Ovary (tissue), 9 donors: Measurements from ENCODE around the gene TLE4. TPM values are rescaled to one million over a fixed set of nuclear protein-coding genes. Genes with fewer than 3 reads are reported as not detected.
"Not testable (repeated sequence)": the region's sequence is repeated elsewhere in the genome, so short reads cannot be mapped to it uniquely, and the experiment has no call there.

Experiments
- DNase-seq, 5 donors: peaks; one replicate each; pipeline ENCODE4 v3.0.0-alpha.2; 2019 to 2020
- H3K27ac ChIP-seq, 2 donors: fragments of 200-600 bp; one replicate each; pipeline versions ENCODE4 v1.5.1 to v1.8.0; 2019 to 2022
- H3K27me3 ChIP-seq: fragments of 200-600 bp; one replicate; pipeline ENCODE4 v1.8.0; 2022
- H3K36me3 ChIP-seq: fragments of 200-600 bp; sonication (generic); one replicate; pipeline ENCODE4 v1.5.1; 2019
- H3K4me1 ChIP-seq: one replicate; pipeline ENCODE4 v1.8.1; 2013; ENCODE audit warnings: mild to moderate bottlenecking, moderate library complexity; ENCODE audit not compliant: insufficient read depth
- H3K4me3 ChIP-seq: fragments of 200-600 bp; sonication (generic); one replicate; pipeline ENCODE4 v1.5.1; 2017
- H3K9me3 ChIP-seq, 2 donors: fragments of 200-600 bp in 1 of 2; sonication (generic) in 1 of 2; one replicate each; pipeline versions ENCODE4 v1.5.1 to v1.8.1; 2013 to 2019; ENCODE audit warnings: mild to moderate bottlenecking in 1 of 2, moderate library complexity in 1 of 2
- CTCF ChIP-seq, 3 donors: fragments of 450-650 bp in 2 of 3; fragments of 200-600 bp in 1 of 3; IDR thresholded peaks; one replicate each; pipeline versions ENCODE4 v1.5.1 to v1.8.0; 2016 to 2022; ENCODE audit warnings: antibody characterized with exemption in 3 of 3, mild to moderate bottlenecking in 1 of 3
- EP300 ChIP-seq: sonication (generic); formaldehyde crosslinking; IDR thresholded peaks from one replicate; pipeline ENCODE4 v1.6.1; 2017; ENCODE audit warnings: antibody characterized with exemption
- POLR2A ChIP-seq: fragments of 450-650 bp; IDR thresholded peaks from one replicate; pipeline ENCODE4 v1.6.1; 2017; ENCODE audit warnings: antibody characterized with exemption, mild to moderate bottlenecking, moderate library complexity
- WGBS, 3 donors: extraction: QIAGEN DNeasy Blood & Tissue Kit in 1 of 3; methylation state at CpG; one replicate each; pipeline versions ENCODE4 v1.1.5 to v1.1.7; 2013 to 2017; 5-methylcytosine and 5-hydroxymethylcytosine counted together
- intact Hi-C, 4 donors: fragments of 100-400 bp; cut with DNase I; formaldehyde crosslinking; loops; one replicate each; pipeline versions ENCODE4 v1.11.0 to v1.15.1; 2022 to 2023
- polyA plus RNA-seq, 2 donors: library from polyadenylated mRNA; stranded (reverse); fragments of 200-250 nt in 1 of 2; fragments of 350-450 nt in 1 of 2; fragmentation: Illumina TruSeq in 1 of 2; extraction: RNeasy Lipid Tissue Mini Kit (QIAGEN cat#74804) in 1 of 2; gene quantifications; one replicate each; pipeline ENCODE4 v1.2.3, GENCODE V29; 2013 to 2014
- total RNA-seq, 7 donors: library from RNA; depleted of rRNA in 2 of 7; stranded (reverse); fragments of >200 nt in 2 of 7; fragmentation: NEBNext Ultra II Directional in 3 of 7; extraction: Animal tissue kit (Norgen Biotek cat#: 25700) in 3 of 7; gene quantifications; one replicate each; pipeline versions ENCODE4 v1.1.0 to v1.2.4, GENCODE V29; 2016 to 2023
- donor health status: DM: no; HTN: no; CAD: no; lungs with moderate emphysema.
- donor health status: DM: no; HTN: no; CAD: no.
- donor health status: Bipolar disorder and iron deficiency.
- donor health status: DM: yes; HTN: yes; CAD: no.
- donor health status: DM: no; HTN: no; CAD: no.
- donor health status: DM: yes; HTN: yes; CAD: no.

Gene TLE4
- total and polyA plus RNA-seq, 9 donors, result 34.6 to 67.5 (median 54.6) TPM

GRCh38 chr9:79742110-79742721 is 170.5 kb downstream of the TLE4 start:
- Histone ChIP-seq H3K4me1 (no peaks in the 10 kb centered on the region), H3K36me3 (no peaks in the 10 kb centered on the region), H3K9me3 (no peaks in the 10 kb centered on the region), H3K27me3 (no peaks in the 10 kb centered on the region), H3K27ac (no peak overlapping the region), H3K4me3 (no peak overlapping the region)
- WGBS, 3 donors, result 14 to 22% (median 22%) methylated on average over 4 of the region's 4 CpGs
- no peak for DNase-seq
- intact Hi-C loops, result no loop called here
- TF ChIP-seq EP300, result no peak
- no peak for TF ChIP-seq CTCF (IDR thresholded peaks at IDR 0.05)
- no peak for TF ChIP-seq POLR2A

- TF ChIP-seq CTCF (IDR thresholded peaks at IDR 0.05) (no peak), POLR2A (no peak), EP300 (no peak)
- H3K36me3 ChIP-seq, result no peaks in the 10 kb centered on the region
- intact Hi-C loops, result no loop called here
- DNase-seq, result no peak
- H3K4me1 ChIP-seq, result no peaks in the 10 kb centered on the region
- H3K27me3 ChIP-seq, result no peaks in the 10 kb centered on the region
- H3K27ac ChIP-seq, result no peak overlapping the region
- no peaks in the 10 kb centered on the region for H3K9me3 ChIP-seq
- WGBS, 3 donors, result 93 to 97% (median 95%) methylated on average over 6 of the region's 6 CpGs
- no peak overlapping the region for H3K4me3 ChIP-seq
Measured at GRCh38 chr9:79744521-79744920, 172.8 kb downstream of the TLE4 start.

- H3K36me3 ChIP-seq, result no peaks in the 10 kb centered on the region
- no peaks in the 10 kb centered on the region for H3K27me3 ChIP-seq
- no peak overlapping the region for H3K27ac ChIP-seq
- no peaks in the 10 kb centered on the region for H3K9me3 ChIP-seq
- no peaks in the 10 kb centered on the region for H3K4me1 ChIP-seq
- no peak for TF ChIP-seq CTCF (IDR thresholded peaks at IDR 0.05)
- TF ChIP-seq POLR2A, result no peak
- no peak for DNase-seq
- H3K4me3 ChIP-seq, result no peak overlapping the region
- intact Hi-C loops, result no loop called here
- 95 to 96% (median 95%) methylated on average over 4 of the region's 4 CpGs for WGBS, 3 donors
Measured at GRCh38 chr9:79745752-79746336, 174.1 kb downstream of the TLE4 start.

GRCh38 chr9:79751895-79752466 is 180.2 kb downstream of the TLE4 start:
- H3K36me3 ChIP-seq, H3K4me1 ChIP-seq, DNase-seq, H3K27ac ChIP-seq, intact Hi-C loops, H3K4me3 ChIP-seq, H3K27me3 ChIP-seq, H3K9me3 ChIP-seq: not testable (repeated sequence)
- 95 to 100% (median 100%) methylated on average over 1 of the region's 1 CpG for WGBS, 3 donors

GRCh38 chr9:79756414-79756813 is 184.6 kb downstream of the TLE4 start:
- Histone ChIP-seq H3K27me3 (no peaks in the 10 kb centered on the region), H3K4me1 (no peaks in the 10 kb centered on the region), H3K36me3 (no peaks in the 10 kb centered on the region), H3K4me3 (no peak overlapping the region), H3K27ac (no peak overlapping the region), H3K9me3 (no peaks in the 10 kb centered on the region)
- 65 to 76% (median 68%) methylated on average over 2 of the region's 2 CpGs for WGBS, 3 donors
- DNase-seq, result no peak
- intact Hi-C loops, result no loop called here
- TF ChIP-seq POLR2A (no peak), EP300 (no peak), CTCF (IDR thresholded peaks at IDR 0.05) (no peak)
